Renal cortex interstitium (tissue), 11 donors: Measurements from ENCODE around the gene ABR. TPM values are rescaled to one million over a fixed set of nuclear protein-coding genes. Genes with fewer than 3 reads are reported as not detected.
"Not testable (repeated sequence)": the region's sequence is repeated elsewhere in the genome, so short reads cannot be mapped to it uniquely, and the experiment has no call there.

Experiments used
- DNase-seq, 11 donors: peaks; one replicate each; pipeline ENCODE4 v3.0.0-alpha.2; 2013; ENCODE audit warnings: low read depth in 9 of 11, low spot score in 4 of 11; ENCODE audit errors: extremely low read depth in 1 of 11
- polyA plus RNA-seq, 3 donors: library from polyadenylated mRNA; unstranded; fragments of 120-200 nt; gene quantifications; one replicate each; pipeline ENCODE4 v1.2.1, GENCODE V29; 2013; ENCODE audit not compliant: insufficient read length in 3 of 3

ABR gene
- polyA plus RNA-seq, 3 donors: 57.1 to 65.6 (median 58.5) TPM

GRCh38 chr17:1206026-1206777, 26.4 kb upstream of the ABR start:
- DNase-seq: no peak

- no peak for DNase-seq
Measured at GRCh38 chr17:1203967-1204291, 24.1 kb upstream of the ABR start.

- no peak for DNase-seq
Measured at GRCh38 chr17:1203111-1203966, 23.6 kb upstream of the ABR start.

- DNase-seq: no peak
Measured at GRCh38 chr17:1202291-1202690, 22.5 kb upstream of the ABR start.

GRCh38 chr17:1201132-1201702, 21.4 kb upstream of the ABR start:
- DNase-seq: no peak

- DNase-seq: not testable (repeated sequence)
Measured at GRCh38 chr17:1199271-1199743, 19.5 kb upstream of the ABR start.

- DNase-seq: peak in 2 of 11 donors; percentile 54 to 64
Measured at GRCh38 chr17:1197781-1198490, 18.2 kb upstream of the ABR start.

GRCh38 chr17:1197379-1197778, 17.6 kb upstream of the ABR start:
- no peak for DNase-seq

- no peak for DNase-seq
Measured at GRCh38 chr17:1196946-1197345, 17.2 kb upstream of the ABR start.

GRCh38 chr17:1192911-1193699, 13.3 kb upstream of the ABR start:
- DNase-seq: no peak

GRCh38 chr17:1190751-1191331, 11.1 kb upstream of the ABR start:
- DNase-seq: no peak

- DNase-seq: no peak
Measured at GRCh38 chr17:1188812-1189504, 9.2 kb upstream of the ABR start.

GRCh38 chr17:1186923-1187771, 7.4 kb upstream of the ABR start:
- DNase-seq: peak in 5 of 11 donors; percentile 61 to 82 (median 79)

GRCh38 chr17:1186214-1186820, 6.5 kb upstream of the ABR start:
- no peak for DNase-seq

- DNase-seq: no peak
Measured at GRCh38 chr17:1183171-1183873, 3.5 kb upstream of the ABR start.

GRCh38 chr17:1182811-1183170, 3.0 kb upstream of the ABR start:
- no peak for DNase-seq
